HUES48 (cell line): ENCODE results near the gene SSNA1.

Experiments
- H3K27ac ChIP-seq: one replicate; pipeline ENCODE4 v1.7.0; 2013; ENCODE audit warnings: low read depth, low read length, inconsistent platforms
- H3K27me3 ChIP-seq: 2 replicates; pipeline ENCODE4 v1.6.1; 2013; ENCODE audit warnings: mild to moderate bottlenecking, low read length; ENCODE audit not compliant: control insufficient read depth, insufficient read depth
- H3K36me3 ChIP-seq: 2 replicates; pipeline ENCODE4 v1.6.1; 2013; ENCODE audit warnings: low read length; ENCODE audit not compliant: control insufficient read depth, insufficient read depth
- H3K4me1 ChIP-seq: 2 replicates; pipeline ENCODE4 v1.6.1; 2013; ENCODE audit warnings: mild to moderate bottlenecking, low read length; ENCODE audit not compliant: control insufficient read depth, insufficient read depth
- H3K4me3 ChIP-seq: 2 replicates; pipeline ENCODE4 v1.5.1; 2013; ENCODE audit warnings: mild to moderate bottlenecking, low read depth, low read length
- H3K9ac ChIP-seq: 2 replicates; pipeline ENCODE4 v1.6.1; 2013; ENCODE audit warnings: mild to moderate bottlenecking, low read depth, low read length, moderate library complexity
- H3K9me3 ChIP-seq: 2 replicates; pipeline ENCODE4 v1.6.1; 2013; ENCODE audit warnings: low read length; ENCODE audit not compliant: control insufficient read depth, insufficient read depth

Gene SSNA1

GRCh38 chr9:137211532-137211931 lies 23.1 kb downstream of the SSNA1 start:
- Histone ChIP-seq H3K4me3 (no peak overlapping the region), H3K9ac (no peak overlapping the region), H3K27me3 (no peaks in the 10 kb centered on the region), H3K9me3 (no peaks in the 10 kb centered on the region), H3K36me3 (peaks cover 51% of the 10 kb centered on the region), H3K4me1 (no peaks in the 10 kb centered on the region), H3K27ac (no peak overlapping the region)

DNA sequence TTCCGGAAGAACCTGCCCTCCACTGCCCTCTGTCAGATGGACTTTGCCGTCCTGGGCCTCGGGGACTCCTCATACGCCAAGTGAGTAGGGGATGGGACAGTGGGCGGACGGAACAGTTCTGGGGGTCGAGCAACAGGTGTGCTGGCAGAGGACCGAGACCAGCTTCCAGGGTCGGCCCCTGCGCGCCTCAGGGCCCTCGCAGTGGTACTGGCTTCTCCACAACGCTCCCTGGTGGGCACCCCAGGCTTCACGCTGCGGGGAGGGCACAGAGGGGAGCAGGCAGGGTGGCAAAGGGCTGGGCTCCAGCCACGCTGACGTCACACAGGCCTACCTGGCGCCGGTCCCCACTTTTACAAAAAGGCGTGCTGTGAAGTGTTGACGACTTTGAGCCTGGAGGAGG lies 24.0 kb downstream of the SSNA1 start:
- no peak overlapping the region for H3K27ac ChIP-seq
- H3K27me3 ChIP-seq, result no peaks in the 10 kb centered on the region
- no peak overlapping the region for H3K4me3 ChIP-seq
- peaks cover 50% of the 10 kb centered on the region for H3K36me3 ChIP-seq
- H3K9ac ChIP-seq, result no peak overlapping the region
- no peaks in the 10 kb centered on the region for H3K9me3 ChIP-seq
- H3K4me1 ChIP-seq, result no peaks in the 10 kb centered on the region

DNA sequence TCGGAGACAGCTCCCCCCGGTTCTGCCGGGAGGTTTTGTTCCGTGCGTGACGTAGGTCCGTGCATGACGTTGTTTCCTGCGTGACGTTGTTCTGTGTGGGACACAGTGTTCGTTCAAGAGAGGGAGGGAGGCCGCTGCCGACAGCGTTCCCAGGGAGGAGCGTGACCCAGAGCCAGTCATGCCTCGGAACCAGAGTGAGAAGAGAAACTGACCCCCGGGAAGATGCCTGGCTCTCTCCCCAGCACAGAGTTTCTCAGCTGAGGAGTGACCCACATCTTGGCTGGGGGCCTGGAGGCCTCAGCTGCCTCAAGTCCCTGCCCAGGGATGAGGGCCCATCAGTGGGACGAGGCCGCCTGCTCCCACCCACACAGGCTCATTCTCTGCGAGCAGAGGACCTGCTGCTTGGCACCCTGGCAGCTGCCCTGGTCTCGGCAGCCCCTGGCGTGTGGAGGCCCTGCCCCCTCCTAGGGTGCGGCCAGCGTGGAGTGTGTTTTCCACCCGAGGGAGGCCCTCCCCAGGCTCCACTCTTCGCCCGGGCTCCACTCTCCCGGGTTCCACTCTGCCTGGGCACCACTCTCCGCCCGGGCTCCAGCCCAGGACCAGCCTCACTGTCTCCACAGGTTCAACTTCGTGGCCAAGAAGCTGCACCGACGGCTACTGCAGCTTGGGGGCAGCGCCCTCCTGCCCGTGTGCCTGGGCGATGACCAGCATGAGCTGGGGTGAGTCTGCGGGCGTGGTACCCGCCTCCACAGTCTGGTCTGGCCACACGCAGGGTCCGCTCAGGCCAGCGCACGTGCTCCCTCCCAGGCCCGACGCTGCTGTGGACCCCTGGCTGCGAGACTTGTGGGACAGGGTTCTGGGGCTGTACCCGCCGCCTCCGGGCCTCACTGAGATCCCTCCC lies 24.9 kb downstream of the SSNA1 start:
- Histone ChIP-seq H3K36me3 (peaks cover 47% of the 10 kb centered on the region), H3K27me3 (no peaks in the 10 kb centered on the region), H3K4me3 (no peak overlapping the region), H3K9me3 (no peaks in the 10 kb centered on the region), H3K4me1 (no peaks in the 10 kb centered on the region), H3K9ac (no peak overlapping the region), H3K27ac (no peak overlapping the region)

DNA sequence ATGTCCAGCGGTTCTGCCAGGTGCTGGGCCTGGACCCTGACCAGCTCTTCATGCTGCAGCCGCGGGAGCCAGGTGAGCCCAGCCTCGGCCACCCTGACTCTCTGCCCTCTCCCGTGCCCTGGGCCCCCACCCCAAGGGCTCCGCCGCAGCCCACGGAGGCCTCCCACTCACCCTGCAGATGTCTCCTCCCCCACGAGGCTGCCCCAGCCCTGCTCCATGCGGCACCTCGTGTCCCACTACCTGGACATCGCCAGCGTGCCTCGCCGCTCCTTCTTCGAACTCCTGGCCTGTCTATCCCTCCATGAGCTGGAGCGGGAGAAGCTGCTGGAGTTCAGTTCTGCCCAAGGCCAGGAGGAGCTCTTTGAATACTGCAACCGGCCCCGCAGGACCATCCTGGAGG lies 26.1 kb downstream of the SSNA1 start:
- Histone ChIP-seq H3K9me3 (no peaks in the 10 kb centered on the region), H3K27ac (no peak overlapping the region), H3K27me3 (no peaks in the 10 kb centered on the region), H3K9ac (no peak overlapping the region), H3K4me3 (no peak overlapping the region), H3K36me3 (peaks cover 40% of the 10 kb centered on the region), H3K4me1 (no peaks in the 10 kb centered on the region)

DNA sequence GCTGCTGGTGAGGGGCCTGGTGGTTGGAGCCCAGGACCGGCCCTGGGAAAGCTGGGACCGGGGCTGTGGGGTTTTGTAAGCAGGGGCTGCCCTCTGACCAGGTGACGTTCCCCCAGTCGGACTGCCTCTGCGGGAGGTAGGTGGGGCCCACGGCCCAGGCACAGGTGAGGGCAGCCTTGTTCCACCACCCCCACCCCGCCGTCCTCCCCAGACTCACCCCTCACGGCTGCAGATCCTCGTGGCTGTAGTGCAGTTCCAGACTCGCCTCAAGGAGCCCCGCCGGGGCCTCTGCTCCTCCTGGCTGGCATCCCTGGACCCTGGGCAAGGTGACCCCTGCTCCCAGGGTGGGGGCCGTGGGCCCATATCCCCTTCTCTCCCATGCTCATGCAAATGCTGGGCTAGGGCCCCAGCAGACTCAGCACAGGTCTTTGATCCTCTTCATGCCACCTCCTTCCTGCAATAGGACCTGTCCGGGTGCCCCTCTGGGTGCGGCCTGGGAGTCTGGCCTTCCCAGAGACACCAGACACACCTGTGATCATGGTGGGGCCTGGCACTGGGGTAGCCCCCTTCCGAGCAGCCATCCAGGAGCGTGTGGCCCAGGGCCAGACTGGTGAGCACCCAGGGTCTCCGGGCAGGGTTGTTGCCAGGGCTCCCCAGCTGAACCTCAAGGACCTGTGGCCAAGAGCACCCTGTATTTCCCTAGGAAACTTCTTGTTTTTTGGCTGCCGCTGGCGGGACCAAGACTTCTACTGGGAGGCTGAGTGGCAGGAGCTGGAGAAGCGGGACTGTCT lies 26.9 kb downstream of the SSNA1 start:
- no peak overlapping the region for H3K4me3 ChIP-seq
- no peaks in the 10 kb centered on the region for H3K9me3 ChIP-seq
- H3K27me3 ChIP-seq, result no peaks in the 10 kb centered on the region
- H3K36me3 ChIP-seq, result peaks cover 36% of the 10 kb centered on the region
- H3K4me1 ChIP-seq, result no peaks in the 10 kb centered on the region
- no peak overlapping the region for H3K27ac ChIP-seq
- no peak overlapping the region for H3K9ac ChIP-seq

- Histone ChIP-seq H3K9me3 (no peaks in the 10 kb centered on the region), H3K27ac (no peak overlapping the region), H3K9ac (no peak overlapping the region), H3K36me3 (peaks cover 34% of the 10 kb centered on the region), H3K4me3 (no peak overlapping the region), H3K4me1 (no peaks in the 10 kb centered on the region), H3K27me3 (no peaks in the 10 kb centered on the region)
Measured at GRCh38 chr9:137216188-137216965, 27.9 kb downstream of the SSNA1 start.

DNA sequence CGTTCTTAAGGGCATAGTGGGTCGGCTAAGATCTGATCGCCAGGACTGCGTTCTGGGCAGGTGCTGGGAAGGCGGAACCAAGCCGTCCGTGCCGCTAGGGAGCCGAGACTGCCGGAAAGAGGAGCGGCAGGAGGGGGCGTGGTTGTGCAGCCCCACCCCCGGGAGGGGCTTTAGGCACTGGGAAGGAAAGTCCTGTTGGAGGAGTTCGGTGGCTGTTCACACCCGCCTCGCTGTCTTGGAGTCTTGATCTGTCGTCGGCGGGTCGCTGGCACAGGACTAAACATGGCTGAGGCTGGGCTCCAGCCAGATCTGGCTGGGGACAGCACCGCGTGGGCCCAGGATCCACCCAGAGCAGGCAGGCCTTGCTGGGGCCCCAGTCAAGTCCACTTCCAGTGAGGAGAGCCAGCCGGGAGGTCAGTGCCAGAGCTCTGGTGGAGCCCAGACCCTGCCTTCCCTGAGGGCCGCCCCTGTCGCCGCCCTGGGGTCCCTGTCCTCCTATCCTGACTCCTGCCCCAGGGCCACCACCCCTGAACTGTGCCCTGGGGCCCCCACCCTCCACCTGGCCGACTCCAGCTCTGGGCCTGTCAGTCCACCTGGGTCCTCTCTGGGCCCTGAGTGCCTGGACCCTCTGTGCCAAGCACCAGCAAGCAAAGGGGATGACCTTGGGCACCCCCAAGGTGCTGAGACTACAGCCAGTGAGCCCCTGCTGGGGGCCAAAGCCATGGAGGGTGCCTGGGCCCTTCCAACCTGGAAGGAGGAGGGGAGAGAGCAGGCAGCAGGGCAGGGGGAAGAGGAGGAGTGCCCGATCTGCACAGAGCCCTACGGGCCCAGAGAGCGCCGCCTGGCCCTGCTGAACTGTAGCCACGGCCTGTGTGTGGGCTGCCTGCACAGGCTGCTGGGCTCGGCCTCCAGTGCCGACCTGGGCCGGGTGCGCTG lies 29.1 kb downstream of the SSNA1 start:
- H3K4me3 ChIP-seq, result no peak overlapping the region
- H3K27ac ChIP-seq, result no peak overlapping the region
- H3K9ac ChIP-seq, result no peak overlapping the region
- H3K27me3 ChIP-seq, result peaks cover under 1% of the 10 kb centered on the region; the same call in 1 of the 2 replicates
- no peaks in the 10 kb centered on the region for H3K9me3 ChIP-seq
- no peaks in the 10 kb centered on the region for H3K4me1 ChIP-seq
- H3K36me3 ChIP-seq, result peaks cover 34% of the 10 kb centered on the region

DNA sequence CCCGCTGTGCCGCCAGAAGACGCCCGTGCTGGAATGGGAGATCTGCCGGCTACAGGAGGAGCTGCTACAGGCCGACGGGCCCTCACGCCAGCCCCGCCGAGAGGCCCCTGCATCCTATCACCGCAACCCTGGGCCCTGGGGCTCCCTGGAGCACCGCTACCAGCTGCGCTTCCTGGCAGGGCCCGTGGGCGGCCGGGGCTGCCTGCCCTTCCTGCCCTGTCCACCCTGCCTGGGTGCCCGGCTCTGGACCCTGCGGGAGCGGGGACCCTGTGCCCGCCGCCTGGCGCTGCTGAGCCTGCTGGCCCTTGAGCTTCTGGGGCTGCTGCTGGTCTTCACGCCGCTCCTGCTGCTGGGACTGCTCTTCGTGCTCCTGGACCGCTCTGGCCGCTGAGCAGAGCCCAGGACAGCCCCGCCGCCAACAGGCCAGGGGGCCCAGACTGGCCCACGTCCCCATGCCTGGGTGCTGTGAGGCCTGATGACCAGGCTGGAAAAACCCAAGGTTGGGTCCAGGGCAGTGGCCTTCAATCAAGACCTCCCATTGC lies 29.8 kb downstream of the SSNA1 start:
- Histone ChIP-seq H3K27me3 (peaks cover 5% of the 10 kb centered on the region), H3K27ac (peak overlapping the region; percentile 35), H3K9ac (no peak overlapping the region), H3K9me3 (no peaks in the 10 kb centered on the region), H3K4me1 (no peaks in the 10 kb centered on the region), H3K36me3 (peaks cover 32% of the 10 kb centered on the region), H3K4me3 (no peak overlapping the region)

- no peak overlapping the region for H3K9ac ChIP-seq
Measured at GRCh38 chr9:137218754-137219271, 30.3 kb downstream of the SSNA1 start.

More at GRCh38 chr9:137218754-137219271, 30.3 kb downstream of the SSNA1 start:
- H3K4me1 ChIP-seq, result no peaks in the 10 kb centered on the region
- H3K9me3 ChIP-seq, result no peaks in the 10 kb centered on the region
- H3K27ac ChIP-seq, result peak overlapping the region; percentile 35
- no peak overlapping the region for H3K4me3 ChIP-seq
- peaks cover 26% of the 10 kb centered on the region for H3K36me3 ChIP-seq
- peaks cover 5% of the 10 kb centered on the region for H3K27me3 ChIP-seq
